Right lobe of liver (tissue), 6 donors: ENCODE measurements around the gene CPD. TPM values are rescaled to one million over a fixed set of nuclear protein-coding genes. Genes with fewer than 3 reads are reported as not detected.

Source experiments
- ATAC-seq, 4 donors: fragments of 200-7000 bp; cut with Tn5 transposase; one replicate each; pipeline ENCODE4 v1.9.1; 2020; ENCODE audit warnings: mild to moderate bottlenecking in 4 of 4, moderate library complexity in 4 of 4
- DNase-seq, 3 donors: peaks; one replicate each; pipeline ENCODE4 v3.0.0-alpha.2; 2020
- H3K27ac ChIP-seq, 3 donors: fragments of 200-600 bp; one replicate each; pipeline ENCODE4 v1.8.0; 2022
- H3K27me3 ChIP-seq, 2 donors: fragments of 200-600 bp; one replicate each; pipeline ENCODE4 v1.8.0; 2022
- H3K36me3 ChIP-seq, 4 donors: fragments of 200-600 bp; sonication (generic) in 1 of 4; one replicate each; pipeline versions ENCODE4 v1.5.1 to v1.8.0; 2017 to 2022; ENCODE audit warnings: control low read depth in 1 of 4
- H3K4me1 ChIP-seq, 4 donors: fragments of 200-600 bp; sonication (generic) in 1 of 4; one replicate each; pipeline versions ENCODE4 v1.5.1 to v1.8.0; 2017 to 2022; ENCODE audit warnings: control low read depth in 1 of 4
- H3K4me3 ChIP-seq, 3 donors: fragments of 200-600 bp; one replicate each; pipeline ENCODE4 v1.8.0; 2022
- H3K9me3 ChIP-seq, 4 donors: fragments of 200-600 bp; sonication (generic) in 1 of 4; one replicate each; pipeline versions ENCODE4 v1.5.1 to v1.8.0; 2017 to 2022; ENCODE audit warnings: control low read depth in 1 of 4
- POLR2A ChIP-seq: fragments of 450-650 bp; IDR thresholded peaks from one replicate; pipeline ENCODE4 v1.6.1; 2017; ENCODE audit warnings: antibody characterized with exemption, mild to moderate bottlenecking
- WGBS: methylation state at CpG from one replicate; pipeline ENCODE4 v1.1.6; 2018; ENCODE audit warnings: low coverage, low lambda C conversion rate; ENCODE audit not compliant: insufficient coverage; ENCODE audit errors: missing lambda C conversion rate; 5-methylcytosine and 5-hydroxymethylcytosine counted together
- intact Hi-C, 2 donors: fragments of 100-400 bp; cut with DNase I; formaldehyde crosslinking; loops; one replicate each; pipeline versions ENCODE4 v1.11.2 to v1.14.1; 2022
- total RNA-seq, 6 experiments: library from RNA; depleted of rRNA in 2 of 6; stranded (reverse); fragments of >200 nt in 2 of 6; fragmentation: NEBNext Ultra II Directional in 3 of 6; extraction: Animal tissue kit (Norgen Biotek cat#: 25700) in 3 of 6; gene quantifications; one replicate each; pipeline versions ENCODE4 v1.1.0 to v1.2.4, GENCODE V29; 2016 to 2023
- TF ChIP-seq, protein P1 (sequence below), 4 donors: fragments of 200-600 bp in 3 of 4; fragments of 450-650 bp in 1 of 4; IDR thresholded peaks; one replicate each; pipeline versions ENCODE4 v1.5.1 to v1.8.0; 2016 to 2022; ENCODE audit warnings: antibody characterized with exemption in 4 of 4, mild to moderate bottlenecking in 2 of 4
- donor health status: DM: no; HTN: yes; CAD: no.
- donor health status: DM: no; HTN: no; CAD: no.
- donor health status: DM: no; HTN: no; CAD: no.
- donor health status: DM: no; HTN: yes; CAD: no.
- donor health status: DM: no; HTN: yes; CAD: no.

Gene CPD
- total RNA-seq, 6 experiments from 2014 or later, result 42.2 to 129 (median 53.5) TPM

GRCh38 chr17:30468465-30468864 is 89.7 kb downstream of the CPD start:
- no peak for TF ChIP-seq POLR2A
- TF ChIP-seq, protein P1, sequence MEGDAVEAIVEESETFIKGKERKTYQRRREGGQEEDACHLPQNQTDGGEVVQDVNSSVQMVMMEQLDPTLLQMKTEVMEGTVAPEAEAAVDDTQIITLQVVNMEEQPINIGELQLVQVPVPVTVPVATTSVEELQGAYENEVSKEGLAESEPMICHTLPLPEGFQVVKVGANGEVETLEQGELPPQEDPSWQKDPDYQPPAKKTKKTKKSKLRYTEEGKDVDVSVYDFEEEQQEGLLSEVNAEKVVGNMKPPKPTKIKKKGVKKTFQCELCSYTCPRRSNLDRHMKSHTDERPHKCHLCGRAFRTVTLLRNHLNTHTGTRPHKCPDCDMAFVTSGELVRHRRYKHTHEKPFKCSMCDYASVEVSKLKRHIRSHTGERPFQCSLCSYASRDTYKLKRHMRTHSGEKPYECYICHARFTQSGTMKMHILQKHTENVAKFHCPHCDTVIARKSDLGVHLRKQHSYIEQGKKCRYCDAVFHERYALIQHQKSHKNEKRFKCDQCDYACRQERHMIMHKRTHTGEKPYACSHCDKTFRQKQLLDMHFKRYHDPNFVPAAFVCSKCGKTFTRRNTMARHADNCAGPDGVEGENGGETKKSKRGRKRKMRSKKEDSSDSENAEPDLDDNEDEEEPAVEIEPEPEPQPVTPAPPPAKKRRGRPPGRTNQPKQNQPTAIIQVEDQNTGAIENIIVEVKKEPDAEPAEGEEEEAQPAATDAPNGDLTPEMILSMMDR (IDR thresholded peaks at IDR 0.05), result no peak
- intact Hi-C loops, result no loop called here
- no peaks in the 10 kb centered on the region for H3K4me1 ChIP-seq
- no peaks in the 10 kb centered on the region for H3K27me3 ChIP-seq
- H3K9me3 ChIP-seq, result no peaks in the 10 kb centered on the region
- ATAC-seq (no peak), DNase-seq (no peak)
- WGBS, result 100% methylated on average over 2 of the region's 2 CpGs
- H3K4me3 ChIP-seq, result no peak overlapping the region
- H3K27ac ChIP-seq, result no peak overlapping the region
- peaks cover 0 to 7% (median 2%) of the 10 kb centered on the region in 4 donors for H3K36me3 ChIP-seq

- Histone ChIP-seq H3K4me3 (no peak overlapping the region), H3K27me3 (no peaks in the 10 kb centered on the region), H3K36me3 (no peaks in the 10 kb centered on the region), H3K9me3 (no peaks in the 10 kb centered on the region), H3K27ac (no peak overlapping the region), H3K4me1 (no peaks in the 10 kb centered on the region)
- intact Hi-C loops, result no loop called here
- 72% methylated on average over 10 of the region's 10 CpGs for WGBS
- no peak for ATAC-seq
- TF ChIP-seq, protein P1 (IDR thresholded peaks at IDR 0.05), result no peak
- TF ChIP-seq POLR2A, result no peak
- DNase-seq, result no peak
Observed at GRCh38 chr17:30472238-30472890, 93.6 kb downstream of the CPD start.

- Histone ChIP-seq H3K27me3 (no peaks in the 10 kb centered on the region), H3K4me3 (no peak overlapping the region), H3K9me3 (no peaks in the 10 kb centered on the region), H3K4me1 (peaks cover 0 to 12% (median 3%) of the 10 kb centered on the region in 4 donors), H3K27ac (no peak overlapping the region), H3K36me3 (peaks cover 0 to 3% (median 1%) of the 10 kb centered on the region in 4 donors)
- WGBS, result 88% methylated on average over 1 of the region's 2 CpGs
- intact Hi-C loops, result no loop called here
- ATAC-seq, result no peak
- TF ChIP-seq, protein P1 (IDR thresholded peaks at IDR 0.05), result no peak
- no peak for TF ChIP-seq POLR2A
- DNase-seq, result no peak
Observed at GRCh38 chr17:30475206-30475605, 96.5 kb downstream of the CPD start.

GRCh38 chr17:30476726-30477082 is 98.0 kb downstream of the CPD start:
- intact Hi-C loops, result no loop called here
- TF ChIP-seq, protein P1 (IDR thresholded peaks at IDR 0.05), result no peak
- no peak for TF ChIP-seq POLR2A
- WGBS, result 17% methylated on average over 7 of the region's 7 CpGs
- ATAC-seq, result peak in 3 of 4 donors; percentile 3 to 15 (median 7)
- H3K27ac ChIP-seq, result peak overlapping the region in 1 of 3 donors; percentile 90
- no peak for DNase-seq
- H3K4me3 ChIP-seq, result peak overlapping the region; percentile 72 to 83 (median 77)
- H3K36me3 ChIP-seq, result peaks cover 0 to 18% (median 4%) of the 10 kb centered on the region in 4 donors
- H3K27me3 ChIP-seq, result no peaks in the 10 kb centered on the region
- H3K9me3 ChIP-seq, result no peaks in the 10 kb centered on the region
- H3K4me1 ChIP-seq, result peaks cover 0 to 12% (median 3%) of the 10 kb centered on the region in 4 donors
